Kidney glomerular epithelial cell (primary cell): ENCODE measurements around the gene PAX5.

Experiments used
- DNase-seq: peaks from one replicate; lab custom pipeline; 2025; lab: John Stamatoyannopoulos, UW

Gene PAX5

DNA sequence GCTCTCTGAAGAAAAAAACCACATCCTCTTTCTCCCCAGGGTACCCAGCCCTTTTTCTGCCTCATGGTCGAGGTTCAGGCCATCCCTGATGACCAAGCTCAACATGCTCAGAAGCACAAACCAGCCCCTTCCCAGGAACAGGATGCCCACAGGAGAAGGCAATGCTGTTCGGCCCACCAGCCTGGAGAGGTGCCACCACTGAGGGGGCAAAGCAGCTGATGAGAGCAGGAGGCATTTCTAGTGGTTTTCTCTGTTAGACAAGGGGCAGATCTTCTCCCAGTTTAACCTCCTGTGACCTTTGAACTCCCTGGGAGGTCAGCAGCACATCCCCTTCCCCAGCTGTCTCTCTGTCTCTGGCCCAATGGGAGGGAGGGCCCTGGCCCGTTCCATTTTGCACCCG is 73.0 kb downstream of the PAX5 start:
- DNase-seq, result no peak

DNA sequence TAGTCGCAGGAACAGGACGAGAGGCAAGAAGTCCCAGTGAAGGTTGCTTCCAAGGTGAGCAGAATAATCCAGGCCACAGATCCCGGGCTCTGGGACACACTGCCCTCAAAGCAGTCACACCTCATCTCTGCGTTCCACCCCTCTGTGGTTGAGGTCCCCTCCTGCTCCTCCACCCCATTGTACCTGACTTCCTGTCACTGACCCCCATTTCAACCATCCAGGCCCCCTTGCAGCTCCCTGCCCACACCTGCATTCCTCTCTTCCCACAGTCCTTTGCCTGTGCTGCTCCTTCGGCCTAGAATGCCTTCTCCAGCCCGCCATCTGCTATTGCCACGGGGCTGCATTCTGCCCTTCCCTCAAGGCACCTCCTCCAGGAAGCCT is 73.5 kb downstream of the PAX5 start:
- no peak for DNase-seq

DNA sequence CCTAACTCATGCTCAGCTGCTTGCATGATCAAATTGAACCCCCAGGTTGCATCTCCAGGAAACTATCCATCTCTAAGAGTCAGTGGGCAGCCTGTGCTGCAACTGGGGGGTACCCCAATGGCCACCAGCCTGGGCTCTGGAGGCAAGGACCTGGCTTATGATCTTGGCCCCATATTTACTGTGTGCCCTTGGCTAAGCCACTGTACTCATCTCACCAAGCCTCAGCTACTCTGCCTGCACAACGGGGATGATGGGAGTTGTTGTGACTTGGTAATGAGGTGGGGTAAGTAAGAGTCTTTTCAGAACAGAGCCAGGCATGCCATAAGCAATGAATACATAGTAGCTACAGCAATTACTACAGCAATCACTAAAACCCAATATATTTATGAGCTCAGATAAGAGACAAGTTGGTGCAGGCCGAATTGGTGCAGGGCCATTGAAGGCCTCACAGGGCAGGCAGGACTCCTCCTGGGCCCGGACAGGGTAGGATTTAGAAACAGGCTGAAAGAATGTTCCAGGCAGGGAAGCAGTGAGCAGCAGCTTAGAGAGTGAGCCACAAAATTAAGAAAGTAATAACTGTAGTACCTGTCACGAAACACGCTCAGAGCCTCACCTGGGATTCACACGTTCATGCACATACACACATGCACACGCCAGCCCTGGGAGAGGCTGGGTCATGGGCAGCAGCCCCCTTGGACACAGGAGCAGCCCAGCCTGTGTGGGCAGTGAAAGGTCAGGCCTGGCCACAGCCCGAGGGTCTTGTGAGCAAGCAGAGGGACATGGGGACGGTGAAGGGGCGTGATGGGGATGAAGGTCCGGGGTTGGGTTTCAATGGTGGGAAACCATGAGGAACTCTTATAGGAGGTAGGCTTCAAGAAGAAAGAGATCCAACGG is 74.1 kb downstream of the PAX5 start:
- DNase-seq, result no peak

DNA sequence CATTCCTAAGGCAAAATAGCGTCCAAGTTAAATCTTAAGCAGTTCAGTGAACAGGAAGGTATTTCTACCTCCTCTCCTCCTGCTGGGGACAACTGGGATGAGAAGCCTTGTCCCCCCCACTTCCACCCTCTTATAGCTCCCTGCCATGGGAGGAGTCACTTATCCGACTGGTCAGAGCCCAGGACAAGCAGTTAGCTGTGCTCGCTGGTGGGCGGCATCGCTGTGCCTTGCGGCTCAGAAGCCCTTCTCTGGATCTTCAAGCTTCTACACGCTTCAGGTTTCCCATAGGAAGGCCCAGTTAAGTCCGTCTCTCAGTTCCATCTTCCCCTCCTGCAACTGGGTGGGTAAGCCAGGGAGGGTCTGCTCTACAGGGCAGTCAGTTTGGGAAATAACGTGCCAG is 77.2 kb downstream of the PAX5 start:
- no peak for DNase-seq

DNA sequence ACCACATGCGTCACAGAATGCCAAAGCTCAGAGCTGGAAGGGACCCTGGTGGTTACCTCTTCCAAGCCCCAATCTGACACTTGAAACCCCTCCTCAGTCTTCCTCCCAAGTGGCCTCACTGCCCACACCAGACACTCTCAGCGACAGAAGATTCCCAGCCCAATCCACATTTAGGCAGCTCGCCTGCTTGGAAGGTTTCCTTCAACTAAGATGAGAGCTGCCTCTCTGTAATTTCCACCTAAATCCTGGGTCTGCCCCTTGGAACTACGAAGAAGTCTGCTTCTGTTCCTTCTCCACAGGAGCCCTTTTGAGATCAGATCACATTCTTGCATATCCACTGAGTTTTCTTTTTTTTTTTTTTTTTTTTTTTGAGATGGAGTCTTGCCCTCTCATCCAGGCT is 83.7 kb downstream of the PAX5 start:
- no peak for DNase-seq

DNA sequence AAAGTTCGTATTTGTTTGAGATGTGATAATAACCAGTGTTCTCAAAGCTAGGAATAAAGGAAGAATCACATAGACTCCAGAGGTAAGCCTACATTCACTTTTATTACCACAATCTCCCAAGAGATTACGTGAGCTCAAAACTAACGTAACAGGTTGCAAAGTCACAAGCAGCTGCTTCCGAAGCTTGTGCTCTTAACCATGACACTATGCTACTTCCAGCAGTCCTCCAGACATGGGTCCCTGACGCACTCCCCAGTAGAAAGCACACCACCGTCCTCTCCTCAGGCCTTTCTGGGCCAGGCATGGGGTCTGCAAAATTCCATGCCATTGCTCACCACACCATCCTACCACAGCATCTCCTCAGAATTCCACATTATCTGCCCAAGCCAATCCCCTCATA is 84.6 kb downstream of the PAX5 start:
- no peak for DNase-seq

DNA sequence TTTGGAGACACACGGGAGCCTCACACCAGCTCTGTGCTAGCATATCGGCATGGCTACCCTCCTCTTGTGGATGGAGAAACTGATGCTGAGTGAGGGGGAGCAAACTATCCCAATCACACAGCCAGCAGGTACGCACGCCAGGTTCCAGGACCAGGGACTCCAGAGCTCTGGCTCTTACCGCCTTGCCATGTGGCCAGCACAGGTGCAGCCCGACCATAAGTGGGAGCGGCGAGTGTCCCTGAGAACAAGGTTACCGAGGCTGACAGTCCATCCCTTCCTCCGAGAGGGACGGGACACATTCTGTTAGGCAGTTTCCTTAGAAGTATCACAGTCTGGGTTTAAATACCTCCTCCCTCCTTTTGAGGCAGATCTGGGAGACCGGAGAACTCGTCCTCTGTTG is 86.0 kb downstream of the PAX5 start:
- no peak for DNase-seq

DNA sequence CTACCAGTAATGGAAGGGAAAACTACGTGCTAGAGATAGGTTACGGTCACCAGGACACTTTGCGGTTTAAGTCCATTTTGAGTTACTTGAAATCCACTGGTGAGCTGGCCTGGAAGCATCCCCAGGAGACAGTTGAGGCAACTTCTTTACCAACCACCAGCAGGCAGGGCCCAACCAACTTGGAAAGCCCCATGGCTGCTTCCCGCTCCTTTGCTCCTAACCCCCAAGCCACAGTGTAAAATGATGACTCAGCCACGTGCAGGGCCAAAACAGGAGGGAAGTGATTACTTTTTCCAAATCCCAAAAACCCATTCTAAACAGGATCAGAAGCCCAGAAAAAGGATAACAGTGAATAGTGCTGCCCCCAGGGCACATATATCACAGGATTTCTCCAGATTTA is 87.4 kb downstream of the PAX5 start:
- no peak for DNase-seq

DNA sequence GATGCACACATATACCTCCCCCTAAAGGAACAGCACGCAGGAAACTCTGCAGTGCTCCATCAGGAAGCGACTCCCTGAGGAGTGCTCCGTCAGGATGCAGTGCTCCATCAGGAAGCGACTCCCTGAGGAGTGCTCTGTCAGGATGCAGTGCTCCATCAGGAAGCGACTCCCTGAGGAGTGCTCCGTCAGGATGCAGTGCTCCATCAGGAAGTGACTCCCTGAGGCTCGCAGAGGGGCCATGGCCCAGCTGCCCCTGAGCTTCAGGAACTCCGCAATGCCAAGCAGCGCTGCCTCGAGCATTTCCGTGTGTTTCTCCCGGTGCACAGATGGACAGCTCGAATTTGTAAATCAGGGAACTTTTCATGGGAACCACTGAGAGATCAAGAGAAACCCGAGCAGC is 88.1 kb downstream of the PAX5 start:
- DNase-seq, result no peak

DNA sequence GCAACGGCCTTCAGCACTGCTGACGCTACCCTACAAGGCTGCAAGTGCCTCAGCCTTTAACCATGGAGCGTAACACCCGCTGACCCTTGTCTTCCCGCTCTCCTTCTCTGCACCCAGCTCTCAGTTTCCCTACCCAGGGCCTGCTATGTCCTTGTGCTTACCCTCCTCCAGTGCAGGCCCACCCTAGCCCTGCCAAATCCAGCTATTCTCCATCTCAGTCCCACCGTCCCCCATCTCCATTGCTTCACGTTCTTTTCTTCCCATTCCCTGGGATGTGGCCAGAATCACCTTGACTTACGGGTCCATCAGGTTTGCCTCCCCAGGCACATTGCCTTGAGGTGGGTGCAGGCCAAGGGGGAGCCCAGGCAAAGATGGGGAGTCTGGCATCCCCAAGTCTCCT is 91.2 kb downstream of the PAX5 start:
- DNase-seq, result no peak

DNA sequence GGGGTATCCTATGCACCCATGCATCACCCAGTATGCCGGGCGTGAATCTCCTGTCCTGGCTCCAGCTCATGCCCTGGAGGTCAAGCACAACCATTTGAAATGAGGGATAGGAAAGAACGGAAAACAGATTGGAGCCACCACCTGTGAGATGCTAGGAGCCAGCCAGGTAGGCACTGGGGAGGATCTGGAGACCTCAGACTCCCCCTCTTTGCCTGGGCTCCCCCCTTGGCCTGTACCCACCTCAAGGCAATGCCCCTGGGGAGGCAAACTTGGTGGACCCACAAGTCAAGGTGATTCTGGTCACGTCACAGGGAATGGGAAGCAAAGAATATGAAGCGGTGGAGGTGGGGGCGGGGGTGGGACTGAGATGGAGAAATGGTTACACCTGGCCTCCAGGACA is 92.6 kb downstream of the PAX5 start:
- no peak for DNase-seq

DNA sequence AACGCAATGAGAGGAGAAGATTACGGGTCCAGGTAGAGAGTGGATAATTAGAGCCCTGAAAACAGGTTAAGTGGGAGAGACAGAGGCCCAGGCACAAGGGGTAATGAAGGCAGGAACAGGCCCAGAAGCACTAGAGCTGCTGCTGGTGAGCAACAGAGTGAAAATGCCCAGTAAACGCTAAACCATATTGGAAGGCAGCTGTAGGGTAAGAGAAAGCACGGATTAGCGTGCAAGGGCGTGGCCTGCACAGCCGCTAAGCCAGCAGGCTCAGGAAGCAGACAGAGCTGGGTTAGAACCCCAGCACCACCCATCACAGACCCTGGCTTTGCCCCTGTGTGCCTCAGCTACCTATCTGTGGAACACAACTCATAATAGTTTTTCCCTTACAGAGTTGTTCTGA is 93.2 kb downstream of the PAX5 start:
- DNase-seq, result no peak

DNA sequence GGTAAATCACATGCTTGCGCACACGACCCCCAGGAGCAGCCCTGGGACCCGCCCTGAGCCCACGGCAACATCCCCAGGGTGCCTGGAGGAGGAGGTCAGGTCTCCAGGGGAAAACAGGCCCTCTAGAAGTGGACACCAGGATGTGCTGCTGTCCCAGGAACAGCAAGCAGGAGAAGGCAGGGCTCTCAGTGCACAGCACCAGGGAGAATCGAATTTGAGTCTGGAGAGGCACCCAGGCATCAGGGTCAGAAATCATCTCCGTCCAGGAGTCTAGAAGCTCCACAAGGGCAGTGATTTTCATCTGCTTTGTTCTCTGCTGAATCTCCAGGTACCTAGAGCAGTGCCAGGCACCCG is 93.6 kb downstream of the PAX5 start:
- no peak for DNase-seq

DNA sequence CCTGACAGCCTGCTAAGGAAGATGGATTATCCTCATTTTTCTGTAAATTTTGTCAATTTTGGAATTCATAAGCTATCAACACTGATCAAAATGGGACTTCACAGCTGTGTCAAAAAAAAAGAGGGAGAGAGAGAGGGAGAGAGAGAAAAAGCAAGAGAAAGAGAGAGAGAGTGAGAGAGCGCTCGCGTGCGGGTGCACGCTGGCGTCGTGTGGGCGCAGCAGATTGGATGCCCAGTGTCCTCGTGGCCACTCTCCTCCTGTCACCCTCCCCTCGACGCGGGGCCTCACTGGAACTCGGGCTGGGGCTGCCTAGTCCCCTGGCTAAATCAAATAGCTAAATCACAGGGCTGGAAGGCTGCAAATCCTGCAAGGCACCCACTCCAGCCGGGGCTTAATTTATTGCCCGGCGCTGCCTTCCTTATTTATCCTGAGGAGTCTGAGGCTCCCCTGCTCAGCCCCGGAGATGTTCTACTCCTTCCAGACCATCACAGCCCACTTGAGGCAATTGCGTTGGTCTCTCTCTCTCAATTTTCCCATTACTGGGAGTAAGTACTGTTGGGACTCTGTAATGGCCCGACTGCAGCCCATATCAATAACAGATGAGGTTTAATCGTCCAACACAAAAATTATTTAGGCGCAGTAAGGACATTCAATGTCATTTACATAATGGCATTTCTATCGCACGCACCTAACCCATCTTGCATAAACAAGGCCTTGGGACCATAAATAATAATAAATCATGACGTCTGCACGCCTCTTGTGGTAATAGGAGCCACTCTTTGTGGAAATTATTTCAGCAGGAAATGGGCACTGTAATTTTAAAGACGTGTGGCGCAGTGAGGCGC is 94.2 kb downstream of the PAX5 start:
- DNase-seq, result no peak

DNA sequence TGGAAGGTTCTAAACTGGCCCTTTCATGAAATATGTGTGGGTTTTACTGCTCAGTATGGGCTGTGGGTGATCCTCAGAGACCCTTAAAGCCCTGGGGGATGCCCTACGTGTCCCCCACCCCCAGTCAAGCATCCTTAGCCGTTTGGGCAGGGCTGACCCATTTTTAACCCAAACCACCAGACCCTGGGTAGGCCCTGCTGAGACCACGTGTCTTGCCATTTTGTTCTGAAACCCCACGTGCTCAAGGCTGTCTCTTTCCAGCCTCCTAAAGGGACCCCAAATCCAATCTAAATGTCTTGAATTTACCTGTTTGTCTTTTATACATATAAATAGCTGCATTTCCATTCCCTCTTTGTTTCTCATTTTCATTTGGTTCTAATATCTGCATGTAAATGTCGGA is 94.9 kb downstream of the PAX5 start:
- DNase-seq, result no peak

DNA sequence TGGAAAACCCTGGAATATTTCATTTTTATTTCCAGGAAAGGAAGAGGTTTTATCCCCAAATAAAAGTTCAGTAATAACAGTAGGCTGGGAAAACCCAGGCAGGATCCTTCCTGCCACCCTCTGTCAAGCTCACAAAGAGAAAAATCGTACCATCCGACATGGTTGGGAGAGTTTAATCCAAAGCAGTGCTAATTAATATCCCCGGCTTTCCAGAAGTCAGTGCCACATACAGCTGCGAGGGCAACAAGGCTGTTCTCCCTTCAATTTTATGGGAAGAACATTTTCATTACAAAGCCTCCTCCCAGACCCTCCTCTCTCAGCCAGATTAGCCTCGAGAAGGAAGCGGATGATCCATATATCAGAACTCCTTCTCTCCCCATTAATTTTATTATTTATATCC is 95.5 kb downstream of the PAX5 start:
- DNase-seq, result no peak

DNA sequence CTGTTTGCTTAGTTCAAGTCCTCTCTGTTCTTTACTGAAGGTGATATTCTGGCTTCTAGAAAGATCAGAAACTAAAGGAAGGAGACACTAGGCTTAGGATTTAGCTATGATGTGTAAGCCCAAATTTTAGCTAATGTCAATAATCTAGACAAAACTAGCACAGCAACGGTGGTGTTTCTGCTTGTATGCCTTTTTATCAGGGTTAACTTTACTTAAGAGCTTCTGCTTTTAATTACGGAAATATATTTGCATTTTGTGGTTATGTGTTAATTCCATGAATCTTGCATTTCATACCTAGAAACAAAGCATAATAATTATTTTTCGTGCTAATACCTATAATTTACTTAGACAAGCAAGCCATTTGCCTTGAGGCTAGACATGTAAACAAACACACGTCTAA is 96.1 kb downstream of the PAX5 start:
- DNase-seq, result no peak

DNA sequence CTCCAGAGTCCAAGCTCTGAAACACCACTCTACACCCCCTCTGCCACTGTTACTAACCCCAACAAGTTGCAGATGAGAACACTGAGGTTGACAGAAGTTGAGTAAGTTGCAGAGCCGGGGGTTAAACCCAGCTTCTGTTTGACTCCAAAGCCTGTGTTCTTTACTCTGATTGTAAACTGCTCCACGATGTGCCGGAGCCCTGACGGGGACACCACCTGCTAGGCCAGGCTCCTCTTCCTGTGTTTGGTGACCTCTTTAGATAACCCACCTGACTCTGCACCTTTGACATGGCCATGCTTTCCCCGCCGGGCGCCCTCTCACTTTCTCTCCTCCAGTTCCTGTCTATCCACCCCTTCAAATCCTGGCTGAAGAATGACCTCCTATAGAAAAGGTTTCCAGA is 96.7 kb downstream of the PAX5 start:
- no peak for DNase-seq

DNA sequence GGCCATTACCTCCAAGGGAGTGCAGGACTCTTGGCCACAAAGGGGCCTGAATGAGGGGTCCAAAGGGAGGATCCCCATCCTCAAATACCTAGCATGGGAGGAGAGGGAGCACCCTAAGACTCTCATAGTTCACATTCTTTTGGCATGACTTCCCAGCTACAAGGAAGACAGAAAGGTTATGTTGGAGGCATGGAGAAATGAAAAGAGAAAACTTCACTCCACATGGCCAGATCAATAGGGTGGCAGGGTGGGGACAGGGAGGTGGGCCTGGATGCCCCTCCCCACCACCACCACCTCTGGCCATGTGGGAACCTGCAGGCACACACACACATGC is 97.6 kb downstream of the PAX5 start:
- DNase-seq, result no peak

DNA sequence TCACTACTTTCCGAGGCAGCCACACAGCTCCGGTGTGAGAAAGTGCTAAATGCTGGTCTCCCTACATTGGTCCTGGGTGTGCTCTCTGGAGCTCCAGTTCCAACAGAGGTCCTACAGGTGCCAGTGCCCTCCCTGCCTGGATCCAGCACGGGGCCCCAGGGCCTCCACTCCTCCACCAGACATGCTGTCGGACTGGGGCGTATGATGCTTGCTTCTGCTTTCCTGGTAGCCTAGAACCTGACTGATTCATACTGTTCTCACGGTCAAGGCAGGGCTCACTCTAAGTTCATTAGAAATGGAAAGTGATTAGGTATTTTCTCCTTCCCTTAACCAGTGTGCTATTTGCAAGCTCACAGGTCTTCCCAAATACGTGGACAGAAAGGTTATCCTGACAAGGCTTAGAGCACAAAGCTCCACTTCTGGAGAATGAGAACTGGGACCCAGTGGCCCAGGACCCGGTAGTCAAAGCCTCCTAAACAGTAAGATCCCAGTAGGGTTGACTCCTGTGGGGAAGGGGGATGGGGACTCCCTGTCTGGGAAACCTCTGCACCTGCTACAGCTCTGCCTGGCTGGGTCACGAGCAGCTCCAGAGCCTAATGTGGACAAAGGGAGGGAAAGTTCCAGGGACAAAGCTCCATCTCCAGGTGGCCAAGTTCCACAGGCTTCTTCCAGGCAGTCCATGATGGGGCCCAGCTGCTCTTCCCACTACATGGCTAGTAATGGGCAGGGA is 98.1 kb downstream of the PAX5 start:
- DNase-seq, result no peak

DNA sequence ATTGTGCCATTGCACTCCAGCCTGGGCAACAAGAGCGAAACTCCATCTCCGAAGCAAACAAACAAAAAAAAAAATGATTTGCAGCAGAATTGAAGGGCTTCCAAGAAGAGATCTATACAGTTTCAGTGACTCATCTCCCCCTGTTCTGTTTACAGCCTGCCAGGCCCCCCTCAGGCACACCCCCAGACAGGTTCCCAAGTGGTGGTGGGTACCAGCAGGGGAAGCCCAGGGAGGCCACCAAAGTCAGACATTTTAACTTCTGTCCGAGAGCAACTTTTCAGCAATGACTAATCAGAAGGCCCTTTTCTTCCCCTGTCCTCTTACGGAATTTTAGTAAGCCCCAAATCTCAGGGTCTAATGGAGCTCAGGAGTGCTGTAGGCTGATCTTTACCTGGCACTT is 98.7 kb downstream of the PAX5 start:
- DNase-seq, result no peak

DNA sequence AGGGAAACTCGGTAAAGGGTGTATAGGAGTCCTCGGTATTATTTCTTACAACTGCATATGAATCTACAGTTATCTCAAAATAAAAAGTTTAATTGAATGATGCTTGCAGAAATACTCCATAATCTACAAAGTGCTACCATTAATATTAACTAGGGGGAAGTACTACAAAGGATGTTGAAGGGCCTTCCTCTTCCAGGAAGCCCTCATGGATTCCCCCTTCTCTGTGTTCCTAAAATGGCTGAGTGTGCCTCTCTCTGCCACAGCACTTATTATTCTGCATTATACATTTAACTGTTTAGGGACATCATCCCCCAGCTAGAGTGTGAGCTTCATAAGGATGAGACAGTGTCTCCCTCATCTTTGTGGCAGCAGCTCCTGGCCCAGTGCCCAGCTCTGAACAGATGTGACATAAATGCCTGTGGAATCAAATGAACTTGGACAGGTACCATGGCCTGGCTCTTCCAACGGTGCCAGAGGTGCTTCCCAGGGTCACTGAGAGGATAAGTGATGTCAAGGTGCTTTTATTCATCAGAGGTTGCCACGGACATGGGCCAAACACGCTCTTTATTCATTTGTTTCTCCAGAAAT is 99.5 kb downstream of the PAX5 start:
- no peak for DNase-seq
